ENCODE measurements around the gene CTTNBP2NL.
A peak's percentile ranks its signal among the peaks of the same experiment; 100 is the strongest.

DNA sequence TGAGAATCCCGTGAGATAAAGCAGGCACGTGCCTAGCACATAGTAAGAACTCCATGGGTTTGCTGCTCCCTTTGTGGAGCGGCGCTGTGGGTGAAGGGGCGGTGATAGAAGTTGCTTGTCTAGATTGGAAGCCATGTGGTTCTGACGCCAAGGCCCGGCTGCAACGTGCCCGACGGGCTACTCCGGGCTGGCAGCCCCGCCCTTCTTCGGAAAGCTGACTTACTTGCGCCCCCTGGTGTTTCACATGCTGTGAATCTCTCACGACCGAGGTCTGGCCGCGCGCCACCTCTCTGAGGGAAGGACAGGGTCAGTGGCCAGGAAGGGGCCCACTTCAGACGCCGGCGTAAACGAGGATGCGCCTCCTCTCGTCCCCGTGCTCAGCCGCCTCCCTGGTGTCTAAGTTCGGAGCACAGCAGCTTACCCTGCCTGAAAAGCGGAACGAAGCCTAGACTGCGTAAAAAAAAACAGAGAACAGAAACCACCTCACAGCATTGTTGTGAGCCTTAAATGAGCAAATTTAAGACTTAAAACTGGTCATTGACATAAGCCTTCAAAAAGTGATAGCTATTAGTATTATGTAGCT, 70.2 kb downstream of the CTTNBP2NL start:
- TF ChIP-seq, protein P1, sequence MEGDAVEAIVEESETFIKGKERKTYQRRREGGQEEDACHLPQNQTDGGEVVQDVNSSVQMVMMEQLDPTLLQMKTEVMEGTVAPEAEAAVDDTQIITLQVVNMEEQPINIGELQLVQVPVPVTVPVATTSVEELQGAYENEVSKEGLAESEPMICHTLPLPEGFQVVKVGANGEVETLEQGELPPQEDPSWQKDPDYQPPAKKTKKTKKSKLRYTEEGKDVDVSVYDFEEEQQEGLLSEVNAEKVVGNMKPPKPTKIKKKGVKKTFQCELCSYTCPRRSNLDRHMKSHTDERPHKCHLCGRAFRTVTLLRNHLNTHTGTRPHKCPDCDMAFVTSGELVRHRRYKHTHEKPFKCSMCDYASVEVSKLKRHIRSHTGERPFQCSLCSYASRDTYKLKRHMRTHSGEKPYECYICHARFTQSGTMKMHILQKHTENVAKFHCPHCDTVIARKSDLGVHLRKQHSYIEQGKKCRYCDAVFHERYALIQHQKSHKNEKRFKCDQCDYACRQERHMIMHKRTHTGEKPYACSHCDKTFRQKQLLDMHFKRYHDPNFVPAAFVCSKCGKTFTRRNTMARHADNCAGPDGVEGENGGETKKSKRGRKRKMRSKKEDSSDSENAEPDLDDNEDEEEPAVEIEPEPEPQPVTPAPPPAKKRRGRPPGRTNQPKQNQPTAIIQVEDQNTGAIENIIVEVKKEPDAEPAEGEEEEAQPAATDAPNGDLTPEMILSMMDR (IDR thresholded peaks at IDR 0.05), result peak; percentile 86 to 95 (median 93)
- TF ChIP-seq POLR2A (IDR thresholded peaks at IDR 0.05) (peak; percentile 45), EP300 (IDR thresholded peaks at IDR 0.05) (no peak)

Data from ovary (tissue), 3 donors.